AG04450 (cell line): ENCODE results near the gene LAMP5. TPM values are rescaled to one million over a fixed set of nuclear protein-coding genes. Genes with fewer than 3 reads are reported as not detected.

Source experiments
- CTCF ChIA-PET: fragments of 300-600, 350-600 bp; formaldehyde crosslinking; extraction: SDS; loops from one replicate; lab custom pipeline; 2022; ENCODE audit warnings: antibody characterized with exemption, inconsistent platforms; lab: Charles Lee
- POLR2A ChIA-PET: fragments of 350-600 bp; formaldehyde crosslinking; extraction: SDS; loops from one replicate; lab custom pipeline; 2021; ENCODE audit warnings: antibody characterized with exemption, inconsistent platforms; lab: Yijun Ruan, JAX
- DNase-seq: peaks from one replicate; pipeline ENCODE4 v3.0.0-alpha.2; 2011; ENCODE audit warnings: low read depth, low spot score
- H3K27ac ChIP-seq: one replicate; pipeline ENCODE4 v1.5.1; 2012; ENCODE audit warnings: low read depth, low read length, control low read depth
- H3K27me3 ChIP-seq: one replicate; pipeline ENCODE4 v1.6.0; 2012; ENCODE audit warnings: low read length; ENCODE audit not compliant: control insufficient read depth, insufficient read depth
- H3K4me3 ChIP-seq: 2 replicates; pipeline ENCODE4 v1.5.1; 2011; ENCODE audit warnings: mild to moderate bottlenecking, low read depth, low read length, control low read depth
- H3K9me3 ChIP-seq: 2 replicates; pipeline ENCODE4 v1.5.1; 2012; ENCODE audit warnings: low read length; ENCODE audit not compliant: control insufficient read depth, insufficient read depth
- CTCF ChIP-seq: IDR thresholded peaks from 2 replicates; pipeline ENCODE4 v1.5.1; 2011; ENCODE audit warnings: low read depth, low read length, control low read depth, inconsistent platforms
- polyA plus RNA-seq: library from polyadenylated mRNA; depleted of rRNA; stranded (reverse); fragments of >200 nt; gene quantifications from 2 replicates; pipeline ENCODE4 v1.2.3, GENCODE V29; 2011

The LAMP5 gene
- polyA plus RNA-seq, 1 experiment: 0.20 TPM

DNA sequence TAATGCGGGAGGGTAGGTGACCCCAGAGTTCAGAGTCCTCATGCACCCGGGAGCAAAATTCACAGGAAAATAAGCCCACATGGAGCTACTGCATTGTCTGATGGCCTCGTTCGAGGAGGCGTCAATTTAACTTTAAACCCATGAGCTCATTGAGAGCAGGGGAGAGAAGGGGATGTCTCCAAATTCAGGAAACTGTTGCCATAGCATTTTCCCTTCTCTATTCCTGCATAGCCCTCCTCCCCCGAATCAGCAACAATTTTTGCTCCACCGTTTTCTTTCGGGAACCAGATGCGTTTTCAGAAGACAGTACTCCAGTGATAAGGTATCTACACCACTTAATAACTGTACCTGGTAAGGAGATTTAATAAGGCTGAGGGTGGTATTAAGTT, 324 bp upstream of the LAMP5 start:
- ChIA-PET POLR2A (no interaction called here), CTCF (interaction anchor here (1.0 kb wide), 1 partner anchor 577 kb away, joined by 3 read pairs; no protein-coding TSS in a partner anchor)
- no peak for TF ChIP-seq CTCF
- Histone ChIP-seq H3K9me3 (no peaks in the 10 kb centered on the region; the same call in 1 of the 2 replicates), H3K4me3 (no peak overlapping the region), H3K27me3 (peaks cover 72% of the 10 kb centered on the region), H3K27ac (no peak overlapping the region)
- no peak for DNase-seq

- DNase-seq: no peak
- ChIA-PET CTCF (no interaction called here), POLR2A (no interaction called here)
- no peak for TF ChIP-seq CTCF
- H3K4me3 ChIP-seq: no peak overlapping the region
- H3K27ac ChIP-seq: no peak overlapping the region
- H3K9me3 ChIP-seq: no peaks in the 10 kb centered on the region; the same call in 1 of the 2 replicates
- peaks cover 68% of the 10 kb centered on the region for H3K27me3 ChIP-seq
Measured at GRCh38 chr20:9515214-9515585, 810 bp downstream of the LAMP5 start.

DNA sequence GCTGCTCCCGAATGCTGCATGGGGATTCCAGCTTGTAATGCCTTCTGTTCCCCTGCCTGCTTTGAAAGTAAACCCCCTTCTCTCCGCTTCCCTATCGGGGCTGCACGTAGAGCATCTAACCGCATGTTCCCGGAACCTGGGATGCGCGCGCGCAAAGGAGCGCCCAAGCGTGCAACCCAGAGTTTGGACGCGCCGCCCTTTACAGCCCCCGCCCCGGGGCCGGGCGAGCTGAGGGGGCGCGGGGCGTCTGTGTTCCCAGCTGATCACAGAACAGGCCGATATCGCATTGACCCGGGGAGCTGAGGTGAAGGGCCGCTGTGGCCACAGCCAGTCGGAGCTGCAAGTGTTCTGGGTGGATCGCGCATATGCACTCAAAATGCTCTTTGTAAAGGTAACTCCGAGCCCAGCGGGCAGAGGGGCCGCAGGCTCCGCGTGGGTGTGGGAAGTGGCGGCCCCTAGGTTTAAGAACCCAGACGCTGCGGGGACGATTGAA, 1.4 kb downstream of the LAMP5 start:
- no peak for DNase-seq
- no peaks in the 10 kb centered on the region; the same call in 1 of the 2 replicates for H3K9me3 ChIP-seq
- H3K4me3 ChIP-seq: no peak overlapping the region
- TF ChIP-seq CTCF: no peak
- H3K27me3 ChIP-seq: peaks cover 64% of the 10 kb centered on the region
- ChIA-PET POLR2A (no interaction called here), CTCF (no interaction called here)
- no peak overlapping the region for H3K27ac ChIP-seq

DNA sequence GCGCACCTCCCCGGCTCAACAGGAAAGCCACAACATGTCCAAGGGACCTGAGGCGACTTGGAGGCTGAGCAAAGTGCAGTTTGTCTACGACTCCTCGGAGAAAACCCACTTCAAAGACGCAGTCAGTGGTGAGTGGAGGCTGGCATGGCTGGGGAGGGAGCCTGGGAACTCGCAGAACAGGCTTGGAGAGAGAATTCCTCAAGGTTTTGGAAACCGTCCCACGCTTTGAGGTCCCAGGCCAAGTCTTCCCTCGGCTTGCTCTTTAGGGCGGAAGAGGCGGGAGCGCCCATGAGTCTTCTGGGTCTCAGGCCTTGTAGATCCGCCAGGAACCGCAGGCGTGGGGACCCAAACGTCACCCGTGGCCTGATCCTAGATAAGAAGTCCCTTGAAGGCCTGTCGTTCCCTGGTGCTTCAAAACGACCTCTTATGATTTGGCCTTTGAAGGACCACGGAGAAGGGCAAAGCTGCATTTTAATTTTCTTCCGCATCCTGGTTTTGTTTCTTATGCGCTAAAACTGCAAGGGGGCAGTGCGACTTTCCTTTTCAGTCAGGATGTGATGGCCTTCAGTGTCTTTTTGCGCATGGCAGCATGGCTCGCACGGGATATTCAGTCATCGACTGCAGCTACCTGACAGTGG, 2.0 kb downstream of the LAMP5 start:
- peaks cover 60% of the 10 kb centered on the region for H3K27me3 ChIP-seq
- no peak overlapping the region for H3K4me3 ChIP-seq

More for the DNA sequence above, 2.0 kb downstream of the LAMP5 start:
- TF ChIP-seq CTCF: no peak
- POLR2A ChIA-PET: no interaction called here
- CTCF ChIA-PET: no interaction called here
- DNase-seq: no peak
- Histone ChIP-seq H3K27ac (no peak overlapping the region), H3K9me3 (no peaks in the 10 kb centered on the region; the same call in 1 of the 2 replicates)
